ENCODE measurements around the gene EDIL3. TPM values are rescaled to one million over a fixed set of nuclear protein-coding genes. Genes with fewer than 3 reads are reported as not detected.

The EDIL3 gene
- total and polyA plus RNA-seq, 10 of the 15 experiments (the other 5 are each of a cell fraction or from before 2014, with no cell fraction given), result 0.01 to 0.62 (median 0.20) TPM

DNA sequence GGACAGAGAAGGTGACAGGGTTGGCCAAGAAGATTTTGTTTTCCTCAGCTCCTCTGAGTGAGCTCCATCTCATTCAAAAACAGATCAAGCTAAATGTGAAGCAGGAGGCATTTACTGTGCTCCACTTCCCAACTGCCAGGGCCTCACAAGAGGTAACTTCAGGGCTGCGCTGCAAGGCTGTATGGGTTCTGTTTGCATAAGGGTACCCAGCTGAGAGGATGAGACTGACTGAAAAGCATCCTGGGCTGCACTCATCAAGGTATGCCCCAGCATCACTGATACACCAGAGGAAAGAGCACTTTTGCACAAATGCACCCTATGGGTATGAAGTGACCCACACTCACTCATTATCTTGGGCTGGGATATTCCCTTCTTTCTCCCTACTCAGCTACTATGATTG lies 347.8 kb downstream of the EDIL3 start (continued):
- no peak for TF ChIP-seq PKNOX1 (IDR thresholded peaks at IDR 0.05)
- no peak for TF ChIP-seq IKZF2 (IDR thresholded peaks at IDR 0.05)

DNA sequence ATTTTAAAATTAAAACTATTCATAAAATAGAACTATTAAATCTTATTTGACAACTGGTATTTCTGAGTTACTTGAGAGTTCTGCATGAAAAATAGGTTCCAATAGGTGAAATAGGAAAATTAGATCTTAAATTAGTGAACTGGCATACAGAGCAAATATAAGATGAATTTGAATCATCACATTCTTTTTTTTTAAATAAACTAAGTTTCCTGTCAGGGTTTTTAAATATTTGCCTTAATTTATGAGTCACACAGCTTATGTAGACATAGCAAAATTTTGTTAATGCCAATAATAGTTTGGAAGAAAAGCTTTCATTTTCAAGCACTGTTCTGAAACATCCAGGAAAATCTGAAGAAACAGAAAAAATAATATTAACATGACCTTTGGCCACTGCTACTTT lies 352.4 kb downstream of the EDIL3 start:
- ChIA-PET CTCF (no interaction called here), POLR2A (no interaction called here), SMC1A (ENCODE audit: uncharacterized antibody, unreplicated experiment) (no interaction called here), RAD21 (ENCODE audit: unreplicated experiment) (no interaction called here)
- Histone ChIP-seq H3K27me3 (replicated peaks in 1 of 2; ENCODE audit: control insufficient read depth in 2 of 2, insufficient read depth in 2 of 2, low read length in 1 of 2) (no peaks in the 10 kb centered on the region), H3K4me2 (ENCODE audit: control insufficient read depth, insufficient read depth) (no peak overlapping the region), H3K4me1 (ENCODE audit: control insufficient read depth, insufficient read depth, low read length) (no peaks in the 10 kb centered on the region), H3K9ac (ENCODE audit: control insufficient read depth, insufficient read depth, low read length) (no peak overlapping the region), H3K27ac (ENCODE audit: control insufficient read depth, insufficient read depth) (no peak overlapping the region), H3K9me3 (replicated peaks; ENCODE audit: control insufficient read depth, insufficient read depth, low read length) (no peaks in the 10 kb centered on the region), H2AFZ (ENCODE audit: control insufficient read depth, low read depth, low read length) (no peak overlapping the region), H3K4me3 (no peak overlapping the region), H3K79me2 (ENCODE audit: control insufficient read depth, insufficient read depth, low read length) (no peaks in the 10 kb centered on the region), H4K20me1 (ENCODE audit: control insufficient read depth, insufficient read depth) (no peaks in the 10 kb centered on the region), H3K36me3 (ENCODE audit: control insufficient read depth in 2 of 2, insufficient read depth in 2 of 2, low read length in 1 of 2) (no peaks in the 10 kb centered on the region)
- no peak for DNase-seq (ENCODE audit: low read depth, low spot score)
- no peak for FAIRE-seq
- ATAC-seq, result no peak
- in situ Hi-C loops (cut with MboI) (no loop called here), intact Hi-C loops (cut with micrococcal nuclease; ENCODE audit: unreplicated experiment) (no loop called here)
- BruUV-seq (replicated peaks), result no TSS peak
- no peak for TF ChIP-seq TCF7 (IDR thresholded peaks at IDR 0.05; ENCODE audit: borderline replicate concordance)
- TF ChIP-seq POLR2AphosphoS5 (IDR thresholded peaks at IDR 0.05; ENCODE audit: low read length), result no peak
- no peak for TF ChIP-seq TARDBP (IDR thresholded peaks at IDR 0.05; ENCODE audit: borderline replicate concordance)
- no peak for TF ChIP-seq HDAC6 (IDR thresholded peaks at IDR 0.05; ENCODE audit: unreplicated experiment)
- TF ChIP-seq, protein P1, sequence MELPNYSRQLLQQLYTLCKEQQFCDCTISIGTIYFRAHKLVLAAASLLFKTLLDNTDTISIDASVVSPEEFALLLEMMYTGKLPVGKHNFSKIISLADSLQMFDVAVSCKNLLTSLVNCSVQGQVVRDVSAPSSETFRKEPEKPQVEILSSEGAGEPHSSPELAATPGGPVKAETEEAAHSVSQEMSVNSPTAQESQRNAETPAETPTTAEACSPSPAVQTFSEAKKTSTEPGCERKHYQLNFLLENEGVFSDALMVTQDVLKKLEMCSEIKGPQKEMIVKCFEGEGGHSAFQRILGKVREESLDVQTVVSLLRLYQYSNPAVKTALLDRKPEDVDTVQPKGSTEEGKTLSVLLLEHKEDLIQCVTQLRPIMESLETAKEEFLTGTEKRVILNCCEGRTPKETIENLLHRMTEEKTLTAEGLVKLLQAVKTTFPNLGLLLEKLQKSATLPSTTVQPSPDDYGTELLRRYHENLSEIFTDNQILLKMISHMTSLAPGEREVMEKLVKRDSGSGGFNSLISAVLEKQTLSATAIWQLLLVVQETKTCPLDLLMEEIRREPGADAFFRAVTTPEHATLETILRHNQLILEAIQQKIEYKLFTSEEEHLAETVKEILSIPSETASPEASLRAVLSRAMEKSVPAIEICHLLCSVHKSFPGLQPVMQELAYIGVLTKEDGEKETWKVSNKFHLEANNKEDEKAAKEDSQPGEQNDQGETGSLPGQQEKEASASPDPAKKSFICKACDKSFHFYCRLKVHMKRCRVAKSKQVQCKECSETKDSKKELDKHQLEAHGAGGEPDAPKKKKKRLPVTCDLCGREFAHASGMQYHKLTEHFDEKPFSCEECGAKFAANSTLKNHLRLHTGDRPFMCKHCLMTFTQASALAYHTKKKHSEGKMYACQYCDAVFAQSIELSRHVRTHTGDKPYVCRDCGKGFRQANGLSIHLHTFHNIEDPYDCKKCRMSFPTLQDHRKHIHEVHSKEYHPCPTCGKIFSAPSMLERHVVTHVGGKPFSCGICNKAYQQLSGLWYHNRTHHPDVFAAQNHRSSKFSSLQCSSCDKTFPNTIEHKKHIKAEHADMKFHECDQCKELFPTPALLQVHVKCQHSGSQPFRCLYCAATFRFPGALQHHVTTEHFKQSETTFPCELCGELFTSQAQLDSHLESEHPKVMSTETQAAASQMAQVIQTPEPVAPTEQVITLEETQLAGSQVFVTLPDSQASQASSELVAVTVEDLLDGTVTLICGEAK (IDR thresholded peaks at IDR 0.05; ENCODE audit: borderline replicate concordance), result no peak
- no peak for TF ChIP-seq CBX5 (IDR thresholded peaks at IDR 0.05; ENCODE audit: low read depth)
